OCI-M2 (cell line): ENCODE measurements around the gene ZNF358.

Experiments used
- DNase-seq: peaks from one replicate; lab custom pipeline; 2025; ENCODE audit not compliant: unreplicated experiment; lab: John Stamatoyannopoulos, UW

The ZNF358 gene

GRCh38 chr19:7515645-7516151 is at the start of gene ZNF358:
Gene ZNF358 (plus strand): TSS chr19:7516103. CDS start chr19:7519243, 3,140 bp downstream.
- DNase-seq: no peak

DNA sequence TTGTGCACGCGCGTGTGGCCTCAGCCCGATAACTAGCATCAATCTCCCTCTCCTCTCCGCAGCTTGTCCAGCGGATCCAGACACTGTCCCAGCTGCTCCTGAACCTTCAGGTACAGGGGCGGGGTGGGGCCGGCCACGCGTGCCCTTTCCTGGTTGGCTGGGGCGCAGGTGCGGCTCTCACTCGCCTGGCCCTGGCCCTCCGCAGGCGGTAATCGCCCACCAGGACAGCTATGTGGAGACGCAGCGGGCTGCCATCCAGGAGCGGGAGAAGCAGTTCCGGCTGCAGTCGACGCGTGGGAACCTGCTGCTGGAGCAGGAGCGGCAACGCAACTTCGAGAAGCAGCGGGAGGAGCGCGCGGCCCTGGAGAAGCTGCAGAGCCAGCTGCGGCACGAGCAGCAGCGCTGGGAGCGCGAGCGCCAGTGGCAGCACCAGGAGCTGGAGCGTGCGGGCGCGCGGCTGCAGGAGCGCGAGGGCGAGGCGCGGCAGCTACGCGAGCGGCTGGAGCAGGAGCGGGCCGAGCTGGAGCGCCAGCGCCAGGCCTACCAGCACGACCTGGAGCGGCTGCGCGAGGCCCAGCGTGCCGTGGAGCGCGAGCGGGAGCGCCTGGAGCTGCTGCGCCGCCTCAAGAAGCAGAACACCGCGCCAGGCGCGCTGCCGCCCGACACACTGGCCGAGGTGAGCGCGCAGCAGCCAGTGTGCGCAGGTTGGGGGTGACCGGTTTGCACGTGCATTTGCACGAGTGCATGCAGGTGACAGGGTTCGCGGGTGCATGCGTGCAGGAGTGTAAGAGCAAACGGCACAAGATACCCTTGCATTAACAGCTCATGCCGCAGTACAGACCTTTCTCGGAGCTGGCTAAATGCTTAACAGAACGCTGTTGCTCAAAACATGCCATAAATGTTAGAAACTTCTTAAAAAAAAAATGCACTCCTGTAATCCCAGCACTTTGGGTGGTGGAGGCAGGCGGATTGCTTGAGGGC is 48.6 kb upstream of the ZNF358 start:
- no peak for DNase-seq

DNA sequence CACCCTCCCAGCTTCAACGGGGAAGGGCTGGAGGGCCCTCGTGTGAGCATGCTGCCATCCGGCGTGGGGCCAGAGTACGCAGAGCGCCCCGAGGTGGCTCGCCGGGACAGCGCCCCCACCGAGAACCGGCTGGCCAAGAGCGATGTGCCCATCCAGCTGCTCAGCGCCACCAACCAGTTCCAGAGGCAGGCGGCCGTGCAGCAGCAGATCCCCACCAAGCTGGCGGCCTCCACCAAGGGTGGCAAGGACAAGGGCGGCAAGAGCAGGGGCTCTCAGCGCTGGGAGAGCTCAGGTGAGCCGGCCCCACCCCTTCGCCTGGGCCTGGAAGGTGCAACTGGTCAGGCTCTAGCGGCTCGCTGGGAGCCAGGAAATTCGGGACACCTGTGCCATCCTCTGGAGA is 47.1 kb upstream of the ZNF358 start:
- DNase-seq: no peak

DNA sequence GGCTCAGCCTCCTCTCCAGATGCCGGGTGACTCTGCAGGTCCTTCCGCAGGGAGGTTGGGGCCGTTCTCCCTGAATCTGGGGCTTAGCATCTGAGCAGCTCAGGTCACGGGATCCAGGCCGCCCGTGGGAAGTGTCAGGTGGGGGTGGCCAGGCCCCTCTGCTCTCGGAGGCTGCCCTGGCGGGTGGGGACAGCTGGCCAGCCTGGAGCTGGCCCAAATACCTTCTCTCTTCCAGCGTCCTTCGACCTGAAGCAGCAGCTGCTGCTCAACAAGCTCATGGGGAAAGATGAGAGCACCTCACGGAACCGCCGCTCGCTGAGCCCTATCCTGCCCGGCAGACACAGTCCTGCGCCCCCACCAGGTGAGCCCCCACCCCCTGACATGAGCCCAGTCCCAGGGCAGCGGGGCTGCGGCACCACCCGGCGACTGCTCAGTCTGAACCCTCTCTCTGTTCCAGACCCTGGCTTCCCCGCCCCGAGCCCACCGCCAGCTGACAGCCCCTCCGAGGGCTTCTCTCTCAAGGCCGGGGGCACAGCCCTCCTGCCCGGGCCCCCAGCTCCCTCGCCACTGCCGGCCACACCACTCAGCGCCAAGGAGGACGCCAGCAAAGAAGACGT is 46.1 kb upstream of the ZNF358 start:
- no peak for DNase-seq

DNA sequence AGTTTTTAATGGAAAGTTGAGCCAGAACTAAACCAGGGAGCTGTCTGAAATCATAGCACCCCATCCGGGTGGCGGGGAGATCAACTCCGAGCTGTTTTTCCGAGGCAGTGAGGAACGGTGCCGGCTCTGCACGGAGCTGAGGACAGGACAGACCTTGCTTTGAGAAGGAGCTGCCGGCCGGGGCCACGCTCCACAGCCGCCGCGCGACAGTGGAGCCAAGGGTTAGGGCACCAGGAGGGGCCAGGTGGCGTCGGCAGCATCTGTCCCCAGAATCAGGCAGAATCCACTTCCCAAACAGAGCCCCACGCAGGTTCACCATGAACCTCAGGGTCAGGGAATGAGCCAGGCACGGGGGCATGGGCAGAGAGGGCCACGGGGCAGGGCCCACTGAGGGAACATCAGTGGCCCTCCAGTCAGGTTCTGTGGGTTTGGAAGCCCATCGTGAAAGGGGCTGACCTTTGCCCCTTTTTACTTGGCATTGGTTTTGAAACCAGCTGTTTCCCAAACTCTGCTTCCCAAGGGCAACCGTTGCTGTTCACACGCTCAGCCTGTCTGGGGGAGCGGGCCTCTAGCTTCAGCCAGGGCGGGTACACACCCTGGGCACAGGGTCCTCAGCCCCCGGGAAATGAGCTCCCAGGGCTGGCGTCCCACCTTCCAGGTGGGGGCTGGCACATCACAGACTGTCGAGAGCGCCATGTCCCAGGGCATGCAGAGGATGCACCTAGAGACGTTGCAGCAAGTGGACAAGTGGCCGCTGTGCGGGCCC is 45.2 kb upstream of the ZNF358 start:
- no peak for DNase-seq

- no peak for DNase-seq
Observed at GRCh38 chr19:7471696-7472615, 43.9 kb upstream of the ZNF358 start.

- no peak for DNase-seq
Observed at GRCh38 chr19:7475665-7476064, 40.2 kb upstream of the ZNF358 start.

DNA sequence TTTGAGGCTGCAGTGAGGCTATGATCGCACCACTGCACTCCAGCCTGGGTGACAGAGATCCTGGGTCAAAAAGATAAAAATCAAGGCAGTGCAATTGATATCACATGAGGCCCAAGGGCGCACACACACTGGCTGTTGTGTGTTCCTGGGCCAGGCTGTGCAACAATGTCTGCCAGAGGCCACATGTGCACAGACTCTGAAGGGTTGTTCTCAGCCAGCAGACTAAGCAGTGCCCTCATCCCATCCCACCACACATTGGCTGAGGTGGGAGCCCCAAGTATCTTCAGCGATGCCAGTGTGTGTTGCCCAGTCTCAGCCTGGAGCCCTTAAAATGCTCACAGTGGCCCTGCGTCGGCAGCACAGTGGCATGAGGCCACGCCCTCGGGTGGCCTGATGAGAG is 39.7 kb upstream of the ZNF358 start:
- no peak for DNase-seq

GRCh38 chr19:7476777-7477494 is 39.0 kb upstream of the ZNF358 start:
- DNase-seq: no peak

DNA sequence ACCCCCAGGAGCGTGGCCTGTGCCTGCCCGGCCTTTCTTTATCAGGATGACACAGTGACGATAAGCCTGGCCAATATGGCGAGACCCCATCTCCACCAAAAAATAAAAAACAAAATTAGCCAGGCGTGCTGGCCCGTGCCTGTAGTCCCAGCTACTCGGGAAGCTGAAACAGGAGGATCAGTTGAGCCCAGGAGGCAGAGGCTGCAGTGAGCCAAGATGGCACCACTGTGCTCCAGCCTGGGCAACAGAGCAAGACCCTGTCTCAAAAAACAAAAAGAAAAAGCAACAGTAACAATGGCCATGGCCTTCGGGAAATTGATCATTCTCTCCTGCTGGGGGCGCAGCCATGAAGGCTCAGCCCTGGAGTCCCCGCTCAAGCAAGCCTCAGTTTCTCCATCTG is 38.1 kb upstream of the ZNF358 start:
- no peak for DNase-seq

DNA sequence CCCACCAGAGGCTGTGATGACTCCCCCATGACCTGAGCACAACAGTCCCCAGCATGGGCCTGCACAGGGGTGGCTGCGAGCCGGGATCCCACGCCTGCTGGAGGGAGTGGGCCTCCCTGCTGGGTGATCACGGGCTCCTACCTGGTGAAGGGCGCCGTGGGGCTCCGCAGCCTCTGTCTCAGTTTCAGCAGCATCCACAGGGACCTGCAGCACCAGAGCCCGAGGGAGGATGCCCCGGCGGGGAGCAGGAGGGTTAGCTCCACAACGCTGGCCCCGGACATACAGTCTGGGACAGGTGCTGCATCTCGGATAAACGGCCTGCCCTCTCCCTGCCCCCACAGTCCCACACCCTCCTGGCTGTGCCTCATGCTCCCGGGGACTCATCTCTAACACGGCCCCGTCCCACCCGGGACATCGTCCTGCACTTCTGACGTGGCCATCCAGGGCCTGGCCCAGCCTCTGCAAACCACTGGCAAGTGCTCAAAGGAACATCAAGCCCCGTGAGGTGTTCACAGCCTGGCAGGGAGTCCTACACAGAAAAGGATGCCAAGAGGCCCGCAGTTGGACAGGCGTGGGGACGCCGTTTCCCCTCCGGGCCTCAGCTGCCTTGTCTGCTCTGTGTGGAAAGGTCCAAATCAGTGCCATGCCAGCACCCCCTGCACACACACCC is 37.6 kb upstream of the ZNF358 start:
- DNase-seq: no peak

GRCh38 chr19:7478843-7479227 is 37.1 kb upstream of the ZNF358 start:
- DNase-seq: no peak

GRCh38 chr19:7480222-7480969 is 35.5 kb upstream of the ZNF358 start:
- no peak for DNase-seq

DNA sequence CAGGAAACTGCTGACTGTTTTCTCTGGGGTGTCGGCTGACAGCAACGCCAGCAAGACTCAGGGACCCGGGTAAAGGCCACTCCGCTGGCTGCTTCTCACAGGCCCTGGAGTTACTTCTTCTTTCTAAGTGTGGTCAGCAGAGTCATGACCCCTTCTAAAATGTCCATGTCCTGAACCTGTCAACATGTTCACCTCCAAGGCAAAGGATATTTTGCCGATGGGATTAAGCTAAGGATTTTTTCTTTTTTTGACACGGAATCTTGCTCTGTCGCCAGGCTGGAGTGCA is 35.0 kb upstream of the ZNF358 start:
- no peak for DNase-seq

DNA sequence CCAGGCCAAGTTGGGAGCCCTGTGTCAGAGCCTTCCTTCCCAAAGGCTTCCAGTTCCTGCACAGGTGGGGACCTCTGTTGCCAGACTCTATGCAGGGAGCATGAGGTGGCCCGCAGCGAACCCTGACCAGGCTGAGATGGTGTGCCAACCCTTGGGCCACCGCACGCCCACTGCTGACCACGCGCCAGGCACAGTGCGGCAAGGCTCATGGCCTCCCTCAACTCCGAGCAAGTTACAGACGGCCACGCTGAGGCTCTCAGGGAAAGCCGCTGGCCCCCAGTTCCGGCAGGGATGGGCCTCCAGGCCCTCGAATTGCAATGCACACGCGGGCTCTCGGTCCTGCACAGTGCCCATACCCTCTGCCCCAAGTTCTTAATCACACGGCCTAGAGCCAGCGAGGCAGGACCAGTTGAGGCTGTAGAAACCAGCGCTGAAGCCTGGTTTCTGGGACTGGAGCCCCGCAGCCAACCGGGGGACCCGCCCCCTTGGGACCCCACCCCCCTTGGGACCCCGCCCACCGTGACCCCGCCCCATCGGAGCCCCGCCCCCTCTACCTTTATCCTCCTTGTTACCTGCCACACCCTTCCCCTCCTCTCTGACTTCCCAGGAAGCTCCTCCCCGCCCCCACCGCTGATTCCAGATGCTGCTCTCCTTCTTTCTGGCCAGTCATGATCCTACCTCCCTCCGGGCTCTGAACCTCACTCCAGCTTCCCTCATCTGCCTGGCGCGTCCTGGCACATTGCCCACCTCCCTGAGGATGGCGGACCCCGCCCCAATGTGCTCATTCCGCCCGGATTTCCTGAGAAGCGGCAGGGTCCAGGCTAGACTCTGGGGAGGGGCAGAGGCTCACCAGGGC is 33.1 kb upstream of the ZNF358 start:
- no peak for DNase-seq

GRCh38 chr19:7483720-7484201 is 32.1 kb upstream of the ZNF358 start:
- no peak for DNase-seq

- DNase-seq: no peak
Observed at GRCh38 chr19:7486923-7487322, 29.0 kb upstream of the ZNF358 start.
